HFF-Myc (cell line): ENCODE results near the gene MOV10L1.

Experiments
- DNase-seq: peaks from one replicate; pipeline ENCODE4 v3.0.0-alpha.2; 2011; ENCODE audit warnings: low read depth; ENCODE audit errors: extremely low read depth
- H3K4me3 ChIP-seq: replicated peaks from 2 replicates; pipeline ENCODE4 v1.5.1; 2011; ENCODE audit warnings: low read depth, mild to moderate bottlenecking, control low read depth, low read length
- CTCF ChIP-seq: IDR thresholded peaks from 2 replicates; pipeline ENCODE4 v1.5.1; 2012; ENCODE audit warnings: mild to moderate bottlenecking, low read depth, low read length, control low read depth; ENCODE audit errors: missing control alignments

The MOV10L1 gene

GRCh38 chr22:50046481-50047245 is 43.1 kb upstream of the MOV10L1 start:
- no peak for DNase-seq
- TF ChIP-seq CTCF: no peak
- no peak overlapping the region for H3K4me3 ChIP-seq

- TF ChIP-seq CTCF: no peak
- DNase-seq: no peak
- H3K4me3 ChIP-seq: no peak overlapping the region
Measured at GRCh38 chr22:50047346-50047745, 42.5 kb upstream of the MOV10L1 start.

- TF ChIP-seq CTCF: no peak
- no peak for DNase-seq
- H3K4me3 ChIP-seq: no peak overlapping the region
Measured at GRCh38 chr22:50048061-50048765, 41.6 kb upstream of the MOV10L1 start.

- no peak for DNase-seq
- no peak for TF ChIP-seq CTCF
- no peak overlapping the region for H3K4me3 ChIP-seq
Measured at GRCh38 chr22:50048836-50049235, 41.0 kb upstream of the MOV10L1 start.

- DNase-seq: no peak
- H3K4me3 ChIP-seq: no peak overlapping the region
- TF ChIP-seq CTCF: no peak
Measured at GRCh38 chr22:50049299-50050195, 40.3 kb upstream of the MOV10L1 start.

- TF ChIP-seq CTCF: no peak
- no peak for DNase-seq
- H3K4me3 ChIP-seq: no peak overlapping the region
Measured at GRCh38 chr22:50051930-50052329, 37.9 kb upstream of the MOV10L1 start.
